H1 (cell line): ENCODE data around the gene SPECC1. TPM values are rescaled to one million over a fixed set of nuclear protein-coding genes. Genes with fewer than 3 reads are reported as not detected.

Source experiments
- CTCF ChIA-PET: fragments of 300-600 bp; sonication (Branson Sonifier 250); formaldehyde crosslinking; loops from one replicate; lab custom pipeline; 2021; ENCODE audit not compliant: partially characterized antibody; lab: Charles Lee
- POLR2A ChIA-PET: fragments of 300-600 bp; sonication (Branson Sonifier 250); formaldehyde crosslinking; loops from one replicate; lab custom pipeline; 2021; ENCODE audit warnings: inconsistent platforms; ENCODE audit not compliant: partially characterized antibody; lab: Charles Lee
- DNase-seq, 2 experiments: peaks; one replicate each; pipeline versions ENCODE4 v3.0.0 to v3.0.0-alpha.2; 2010 to 2022; ENCODE audit warnings: low spot score in 2 of 2, low read depth in 1 of 2, mixed read lengths in 1 of 2
- FAIRE-seq: peaks from 2 replicates; lab custom pipeline; 2011; peaks lifted over from hg19 to GRCh38; lab: Jason Lieb, UNC
- H2AFZ ChIP-seq: 2 replicates; pipeline ENCODE4 v1.8.1; 2012; ENCODE audit warnings: low read length, inconsistent platforms
- H2AK5ac ChIP-seq: 2 replicates; pipeline ENCODE4 v1.6.1; 2013; ENCODE audit warnings: low read depth, low read length
- H2BK120ac ChIP-seq: replicated peaks from 2 replicates; pipeline ENCODE3; 2013; ENCODE audit warnings: low read depth, low read length, inconsistent platforms
- H2BK12ac ChIP-seq: 2 replicates; pipeline ENCODE4 v1.6.1; 2013; ENCODE audit warnings: low read depth, low read length
- H2BK15ac ChIP-seq: 2 replicates; pipeline ENCODE4 v1.6.1; 2013; ENCODE audit warnings: low read length
- H2BK20ac ChIP-seq: 2 replicates; pipeline ENCODE4 v1.6.1; 2013; ENCODE audit warnings: low read length
- H2BK5ac ChIP-seq: 2 replicates; pipeline ENCODE4 v1.6.1; 2013; ENCODE audit warnings: low read depth, low read length
- H3K14ac ChIP-seq: 2 replicates; pipeline ENCODE4 v1.6.1; 2013; ENCODE audit warnings: inconsistent platforms; ENCODE audit not compliant: insufficient read length
- H3K18ac ChIP-seq: 2 replicates; pipeline ENCODE4 v1.6.1; 2013; ENCODE audit warnings: low read length; ENCODE audit errors: extremely low read depth
- H3K23ac ChIP-seq: 2 replicates; pipeline ENCODE4 v1.6.1; 2013; ENCODE audit warnings: inconsistent platforms; ENCODE audit not compliant: insufficient read length
- H3K23me2 ChIP-seq: 2 replicates; pipeline ENCODE4 v1.6.1; 2013; ENCODE audit warnings: low read depth, low read length
- H3K27ac ChIP-seq: 2 replicates; pipeline ENCODE4 v1.6.1; 2011; ENCODE audit warnings: low read depth, low read length, inconsistent platforms
- H3K27me3 ChIP-seq, 4 experiments: replicated peaks in 1 of 4; 1 replicate in 1 of 4; 2 replicates in 3 of 4; pipeline versions ENCODE4 v1.6.1 to v1.8.1; 2011 to 2013; ENCODE audit warnings: low read length in 3 of 4, mild to moderate bottlenecking in 3 of 4, inconsistent platforms in 2 of 4, mixed read lengths in 2 of 4, moderate library complexity in 1 of 4; ENCODE audit not compliant: control insufficient read depth in 3 of 4, insufficient read depth in 3 of 4; ENCODE audit errors: extremely low read depth in 1 of 4
- H3K36me3 ChIP-seq, 4 experiments: 2 replicates each; pipeline versions ENCODE4 v1.6.1 to v1.8.1; 2011 to 2013; ENCODE audit warnings: mild to moderate bottlenecking in 4 of 4, low read length in 3 of 4, moderate library complexity in 2 of 4, control low read depth in 1 of 4, inconsistent platforms in 1 of 4; ENCODE audit not compliant: insufficient read depth in 4 of 4, control insufficient read depth in 2 of 4
- H3K4ac ChIP-seq: replicated peaks from 2 replicates; pipeline ENCODE3; 2013; ENCODE audit warnings: low read length, low read depth, mixed read lengths, inconsistent platforms; ENCODE audit not compliant: insufficient read length
- H3K4me1 ChIP-seq, 4 experiments: replicated peaks in 1 of 4; 1 replicate in 1 of 4; 2 replicates in 3 of 4; pipeline versions ENCODE4 v1.6.1 to v1.8.1; 2011 to 2013; ENCODE audit warnings: low read length in 3 of 4, inconsistent platforms in 2 of 4, mixed read lengths in 1 of 4; ENCODE audit not compliant: insufficient read depth in 4 of 4, control insufficient read depth in 3 of 4
- H3K4me2 ChIP-seq, 2 experiments: 2 replicates each; pipeline versions ENCODE4 v1.6.1 to v1.8.1; 2011 to 2013; ENCODE audit warnings: low read depth in 2 of 2, low read length in 2 of 2, control low read depth in 1 of 2, inconsistent platforms in 1 of 2, mild to moderate bottlenecking in 1 of 2; ENCODE audit not compliant: insufficient read depth in 1 of 2
- H3K4me3 ChIP-seq, 4 experiments: fragments of 200-600, 300-600 bp in 1 of 4; sonication (generic), shearing (Covaris generic), sonication (Bioruptor Twin) in 1 of 4; 2 replicates each; pipeline versions ENCODE4 v1.5.1 to v1.8.1; 2011 to 2016; ENCODE audit warnings: low read length in 4 of 4, low read depth in 3 of 4, control low read depth in 2 of 4, inconsistent platforms in 2 of 4, mild to moderate bottlenecking in 2 of 4, mixed read lengths in 1 of 4, moderate library complexity in 1 of 4; ENCODE audit not compliant: insufficient read depth in 2 of 4; ENCODE audit errors: extremely low read depth in 1 of 4
- H3K56ac ChIP-seq: replicated peaks from 2 replicates; pipeline ENCODE3; 2013; ENCODE audit warnings: low read depth, mild to moderate bottlenecking, mixed read lengths, low read length, inconsistent platforms; ENCODE audit not compliant: insufficient read length
- H3K79me1 ChIP-seq: 2 replicates; pipeline ENCODE4 v1.6.1; 2013; ENCODE audit warnings: low read depth, low read length, control low read depth
- H3K79me2 ChIP-seq, 2 experiments: 2 replicates each; pipeline versions ENCODE4 v1.6.1 to v1.8.1; 2012 to 2013; ENCODE audit warnings: low read length in 2 of 2, mild to moderate bottlenecking in 2 of 2, inconsistent platforms in 1 of 2; ENCODE audit not compliant: insufficient read depth in 2 of 2, control insufficient read depth in 1 of 2
- H3K9ac ChIP-seq, 4 experiments: replicated peaks in 1 of 4; 1 replicate in 1 of 4; 2 replicates in 3 of 4; pipeline versions ENCODE4 v1.6.1 to v1.8.1; 2011 to 2013; ENCODE audit warnings: low read depth in 3 of 4, low read length in 3 of 4, control low read depth in 2 of 4, mild to moderate bottlenecking in 2 of 4, moderate library complexity in 2 of 4, inconsistent platforms in 1 of 4; ENCODE audit errors: extremely low read depth in 1 of 4
- H3K9me3 ChIP-seq, 2 experiments: 2 replicates each; pipeline versions ENCODE4 v1.6.1 to v1.8.1; 2012 to 2013; ENCODE audit warnings: mild to moderate bottlenecking in 2 of 2, moderate library complexity in 2 of 2, control low read depth in 1 of 2, inconsistent platforms in 1 of 2, low read depth in 1 of 2, low read length in 1 of 2, mixed read lengths in 1 of 2; ENCODE audit not compliant: insufficient read depth in 2 of 2
- H4K20me1 ChIP-seq, 2 experiments: replicated peaks in 1 of 2; 2 replicates each; pipeline versions ENCODE3 to v1.8.1; 2011 to 2013; ENCODE audit warnings: inconsistent platforms in 2 of 2, low read length in 2 of 2, mild to moderate bottlenecking in 1 of 2; ENCODE audit not compliant: insufficient read depth in 2 of 2, control insufficient read depth in 1 of 2
- H4K5ac ChIP-seq: 2 replicates; pipeline ENCODE4 v1.6.1; 2013; ENCODE audit warnings: low read length, low read depth, mixed read lengths, inconsistent platforms; ENCODE audit not compliant: insufficient read length
- H4K8ac ChIP-seq: 2 replicates; pipeline ENCODE4 v1.8.0; 2013; ENCODE audit warnings: mild to moderate bottlenecking, moderate library complexity, low read length, inconsistent platforms; ENCODE audit not compliant: insufficient read depth; ENCODE audit errors: extremely low read depth
- H4K91ac ChIP-seq: replicated peaks from 2 replicates; pipeline ENCODE3; 2013; ENCODE audit warnings: low read length, mixed read lengths, inconsistent platforms; ENCODE audit not compliant: insufficient read length
- CHD2 ChIP-seq: IDR thresholded peaks from 2 replicates; pipeline ENCODE4 v1.6.1; 2012; ENCODE audit warnings: low read length, improper control_type of control experiment
- WGBS, 2 experiments: shearing (Covaris generic) in 1 of 2; methylation state at CpG; one replicate each; pipeline versions ENCODE4 v1.1.6 to v1.1.7; 2013 to 2015; ENCODE audit warnings: low lambda C conversion rate in 2 of 2, mixed read lengths in 2 of 2, inconsistent platforms in 1 of 2, low coverage in 1 of 2, missing lambda C conversion rate in 1 of 2; ENCODE audit not compliant: insufficient replicate concordance in 2 of 2, insufficient coverage in 1 of 2, insufficient read length in 1 of 2; ENCODE audit errors: extremely low coverage in 1 of 2, missing lambda C conversion rate in 1 of 2; 5-methylcytosine and 5-hydroxymethylcytosine counted together
- polyA plus RNA-seq, 7 experiments: library from polyadenylated mRNA; depleted of rRNA in 3 of 7; stranded (reverse) in 5 of 7; unstranded in 2 of 7; fragments of >200 nt in 5 of 7; fragments of 200-250 nt in 2 of 7; gene quantifications; 1 replicate in 5 of 7; 2 replicates in 1 of 7; 4 replicates in 1 of 7; pipeline versions ENCODE4 v1.2.1 to v1.2.3, GENCODE V29; 2011 to 2013; ENCODE audit warnings: missing spikeins in 2 of 7, mixed read lengths in 2 of 7
- total RNA-seq: library from RNA; stranded (reverse); fragmentation: NEBNext Ultra II Directional; extraction: Animal tissue kit (Norgen Biotek cat#: 25700); gene quantifications from 2 replicates; pipeline ENCODE4 v1.2.1, GENCODE V29; 2021
- TF ChIP-seq, protein P1 (sequence below): IDR thresholded peaks from 2 replicates; pipeline ENCODE4 v1.6.1; 2012; ENCODE audit warnings: inconsistent platforms
- TF ChIP-seq, protein P2 (sequence below), 3 experiments: IDR thresholded peaks; 1 replicate in 2 of 3; 2 replicates in 1 of 3; pipeline versions ENCODE4 v1.5.1 to v1.6.1; 2011; ENCODE audit warnings: low read length in 3 of 3, mild to moderate bottlenecking in 3 of 3, inconsistent platforms in 2 of 3, low read depth in 1 of 3, moderate library complexity in 1 of 3; ENCODE audit not compliant: insufficient read depth in 1 of 3; ENCODE audit errors: control extremely low read depth in 1 of 3

SPECC1 gene
- total and polyA plus RNA-seq, 2 of the 8 experiments (the other 6 are each of a cell fraction or from before 2014, with no cell fraction given): 35.8 to 87.9 TPM

DNA sequence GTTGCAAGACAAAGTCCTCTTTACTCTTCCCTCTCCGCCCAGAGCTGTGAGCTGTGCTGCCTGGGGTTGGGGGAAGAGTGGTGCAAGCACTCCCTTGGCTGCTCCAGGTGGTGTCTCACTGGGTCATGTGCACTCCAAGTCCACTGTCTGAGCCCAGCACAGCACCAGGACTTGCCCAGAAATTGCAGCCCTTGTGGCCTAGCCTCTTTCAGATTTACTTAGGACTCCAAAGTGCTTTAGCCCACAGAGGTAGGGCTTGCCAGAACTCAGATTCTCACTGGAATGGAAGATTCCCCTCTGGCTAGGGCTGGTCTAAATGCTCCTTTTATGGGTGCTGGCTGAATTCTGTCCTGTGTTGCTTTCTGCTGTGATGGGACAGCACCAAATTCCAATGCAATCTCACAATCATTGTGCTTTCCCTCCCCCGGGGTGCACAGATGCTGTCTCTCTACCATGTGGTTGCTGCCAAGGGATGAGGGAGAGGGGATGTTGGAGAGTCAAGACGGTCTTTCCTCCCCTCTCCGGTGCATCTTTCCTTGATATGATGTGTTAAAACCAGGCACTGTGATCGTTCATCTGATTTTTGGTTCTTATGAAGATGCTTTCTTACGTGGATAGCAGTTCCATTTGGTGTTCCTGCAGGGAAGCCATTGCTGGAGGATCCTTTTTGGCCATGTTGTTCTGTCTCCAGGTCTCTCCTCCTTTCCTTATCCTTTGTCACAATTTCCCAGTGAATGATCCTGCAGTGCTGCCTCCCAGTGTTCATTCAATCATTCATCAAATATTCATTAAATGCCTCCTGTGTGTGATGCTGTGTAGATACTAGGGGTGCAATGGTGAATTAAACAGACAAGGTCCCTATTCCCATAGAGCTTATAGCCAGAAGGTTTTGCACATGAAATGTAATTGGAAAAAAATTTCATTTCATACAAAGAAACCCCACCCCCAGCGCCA lies 216.3 kb downstream of the SPECC1 start:
- no peak overlapping the region for H3K14ac ChIP-seq
- peak overlapping the region; percentile 45; the same call in 1 of the 2 replicates for H2BK5ac ChIP-seq
- H2BK120ac ChIP-seq: no peak overlapping the region
- H3K56ac ChIP-seq: no peak overlapping the region
- FAIRE-seq: no peak
- H3K23ac ChIP-seq: no peak overlapping the region
- peak overlapping the region; percentile 4 for H3K4ac ChIP-seq
- H2AK5ac ChIP-seq: 0 out of 2 replicates have a peak overlapping the region, but pooled peaks have one; percentile 14
- H3K79me2 ChIP-seq: peaks cover 0 to 60% of the 10 kb centered on the region in 2 experiments; a peak in 2 of 4 replicates
- H3K27ac ChIP-seq: peak overlapping the region; percentile 42; the same call in 1 of the 2 replicates
- CTCF ChIA-PET: interaction anchor here (0.6 to 4.4 kb wide), 14 partner anchors 12 to 233 kb away, joined by 3 to 30 read pairs (median 6); no protein-coding TSS in a partner anchor
- H3K18ac ChIP-seq: peak overlapping the region; percentile 17; the same call in 1 of the 2 replicates
- no peak overlapping the region for H4K5ac ChIP-seq
- H3K4me1 ChIP-seq: peaks cover 2 to 13% (median 9%) of the 10 kb centered on the region in 4 experiments; a peak in 6 of 7 replicates
- H4K91ac ChIP-seq: peak overlapping the region; percentile 72
- no peak overlapping the region for H2AFZ ChIP-seq
- H3K36me3 ChIP-seq: peaks cover 0 to 18% (median 6%) of the 10 kb centered on the region in 4 experiments; a peak in 4 of 8 replicates
- no peaks in the 10 kb centered on the region for H3K23me2 ChIP-seq
- no peaks in the 10 kb centered on the region for H3K9me3 ChIP-seq
- no peak overlapping the region for H2BK12ac ChIP-seq
- H3K4me3 ChIP-seq: no peak overlapping the region
- POLR2A ChIA-PET: interaction anchor here (1.4 kb wide), 1 partner anchor 69 kb away, joined by 5 read pairs; no protein-coding TSS in a partner anchor
- peak in 1 of 2 experiments; percentile 48 for DNase-seq
- H3K27me3 ChIP-seq: no peaks in the 10 kb centered on the region
- peaks cover 2 to 4% of the 10 kb centered on the region in 2 experiments for H4K20me1 ChIP-seq
- TF ChIP-seq, protein P1, sequence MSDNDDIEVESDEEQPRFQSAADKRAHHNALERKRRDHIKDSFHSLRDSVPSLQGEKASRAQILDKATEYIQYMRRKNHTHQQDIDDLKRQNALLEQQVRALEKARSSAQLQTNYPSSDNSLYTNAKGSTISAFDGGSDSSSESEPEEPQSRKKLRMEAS: peak; percentile 55
- TF ChIP-seq CHD2: no peak
- TF ChIP-seq, protein P2, sequence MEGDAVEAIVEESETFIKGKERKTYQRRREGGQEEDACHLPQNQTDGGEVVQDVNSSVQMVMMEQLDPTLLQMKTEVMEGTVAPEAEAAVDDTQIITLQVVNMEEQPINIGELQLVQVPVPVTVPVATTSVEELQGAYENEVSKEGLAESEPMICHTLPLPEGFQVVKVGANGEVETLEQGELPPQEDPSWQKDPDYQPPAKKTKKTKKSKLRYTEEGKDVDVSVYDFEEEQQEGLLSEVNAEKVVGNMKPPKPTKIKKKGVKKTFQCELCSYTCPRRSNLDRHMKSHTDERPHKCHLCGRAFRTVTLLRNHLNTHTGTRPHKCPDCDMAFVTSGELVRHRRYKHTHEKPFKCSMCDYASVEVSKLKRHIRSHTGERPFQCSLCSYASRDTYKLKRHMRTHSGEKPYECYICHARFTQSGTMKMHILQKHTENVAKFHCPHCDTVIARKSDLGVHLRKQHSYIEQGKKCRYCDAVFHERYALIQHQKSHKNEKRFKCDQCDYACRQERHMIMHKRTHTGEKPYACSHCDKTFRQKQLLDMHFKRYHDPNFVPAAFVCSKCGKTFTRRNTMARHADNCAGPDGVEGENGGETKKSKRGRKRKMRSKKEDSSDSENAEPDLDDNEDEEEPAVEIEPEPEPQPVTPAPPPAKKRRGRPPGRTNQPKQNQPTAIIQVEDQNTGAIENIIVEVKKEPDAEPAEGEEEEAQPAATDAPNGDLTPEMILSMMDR (IDR thresholded peaks at IDR 0.05; ENCODE audit: control extremely low read depth in 1 of 3, insufficient read depth in 1 of 3, low read depth in 1 of 3, low read length in 3 of 3): peak in 1 of 3 experiments; percentile 16; a peak in 1 of 4 replicates
- peaks cover 4% of the 10 kb centered on the region; the same call in 1 of the 2 replicates for H3K79me1 ChIP-seq
- no peak overlapping the region for H2BK20ac ChIP-seq
- H3K4me2 ChIP-seq: 0 out of 4 replicates have a peak overlapping the region, but pooled peaks of 1 of the 2 experiments have one; percentile 21
- WGBS, 2 experiments: 73% methylated on average over 7 of the region's 7 CpGs; no CpG with 5 or more reads in 1 of the 2 experiments
- H4K8ac ChIP-seq: no peak overlapping the region
- no peak overlapping the region for H2BK15ac ChIP-seq
- H3K9ac ChIP-seq: no peak overlapping the region
